GM12878 (cell line): Measurements from ENCODE around the gene ATP2A3. TPM values are rescaled to one million over a fixed set of nuclear protein-coding genes. Genes with fewer than 3 reads are reported as not detected.

Experiments
- ATAC-seq: fragments of 200-7000 bp; cut with Tn5 transposase; 3 replicates; pipeline ENCODE4 v1.9.1; 2020; ENCODE audit warnings: mild to moderate bottlenecking, moderate library complexity
- BruUV-seq: library from RNA; stranded (reverse); fragments of 400-500 nt; replicated peaks from 2 replicates; lab custom pipeline; 2021; lab: Mats Ljungman, UMichigan
- CTCF ChIA-PET: fragments of 300-600 bp; sonication (Branson Sonifier 250); formaldehyde crosslinking; extraction: SDS; loops from one replicate; lab custom pipeline; 2021; ENCODE audit warnings: inconsistent platforms; lab: Yijun Ruan, JAX
- POLR2A ChIA-PET: fragments of 350-600 bp; formaldehyde crosslinking; extraction: SDS; loops from one replicate; lab custom pipeline; 2021; ENCODE audit warnings: inconsistent platforms; lab: Charles Lee
- RAD21 ChIA-PET: fragments of 300-600 bp; sonication (Branson Sonifier 250); formaldehyde crosslinking; loops from one replicate; lab custom pipeline; 2023; ENCODE audit warnings: antibody characterized with exemption; ENCODE audit not compliant: unreplicated experiment; lab: Charles Lee
- SMC1A ChIA-PET: fragments of 300-600 bp; sonication (Branson Sonifier 250); formaldehyde crosslinking; loops from one replicate; lab custom pipeline; 2023; ENCODE audit not compliant: unreplicated experiment, uncharacterized antibody; lab: Charles Lee
- DNase-seq: peaks from one replicate; pipeline ENCODE4 v3.0.0-alpha.2; 2011; ENCODE audit warnings: low read depth, low spot score
- FAIRE-seq: peaks from 3 replicates; lab custom pipeline; 2011; peaks lifted over from hg19 to GRCh38; lab: Jason Lieb, UNC
- H2AFZ ChIP-seq: 2 replicates; pipeline ENCODE4 v1.6.0; 2011; ENCODE audit warnings: low read depth, low read length, control low read depth; ENCODE audit not compliant: control insufficient read depth
- H3K27ac ChIP-seq: 2 replicates; pipeline ENCODE4 v1.5.1; 2011; ENCODE audit warnings: control low read depth; ENCODE audit not compliant: control insufficient read depth, insufficient read depth
- H3K27me3 ChIP-seq, 2 experiments: replicated peaks in 1 of 2; 2 replicates each; pipeline versions ENCODE4 v1.6.0 to v1.6.1; 2011; ENCODE audit warnings: low read length in 1 of 2; ENCODE audit not compliant: control insufficient read depth in 2 of 2, insufficient read depth in 2 of 2
- H3K36me3 ChIP-seq, 2 experiments: 2 replicates each; pipeline ENCODE4 v1.5.1; 2011; ENCODE audit warnings: low read length in 1 of 2; ENCODE audit not compliant: control insufficient read depth in 2 of 2, insufficient read depth in 2 of 2
- H3K4me1 ChIP-seq: 2 replicates; pipeline ENCODE4 v1.6.1; 2011; ENCODE audit warnings: mild to moderate bottlenecking, low read length, moderate library complexity, mixed read lengths; ENCODE audit not compliant: control insufficient read depth, insufficient read depth
- H3K4me2 ChIP-seq: 2 replicates; pipeline ENCODE4 v1.6.0; 2011; ENCODE audit warnings: control low read depth; ENCODE audit not compliant: control insufficient read depth, insufficient read depth
- H3K4me3 ChIP-seq: fragments of 200-600 bp; sonication (generic); 2 replicates; pipeline ENCODE4 v1.5.1; 2016
- H3K79me2 ChIP-seq: 2 replicates; pipeline ENCODE4 v1.6.0; 2011; ENCODE audit warnings: low read length; ENCODE audit not compliant: control insufficient read depth, insufficient read depth
- H3K9ac ChIP-seq: 2 replicates; pipeline ENCODE4 v1.8.0; 2011; ENCODE audit warnings: low read length, control low read depth, mixed read lengths; ENCODE audit not compliant: control insufficient read depth, insufficient read depth
- H3K9me3 ChIP-seq: replicated peaks from 3 replicates; pipeline ENCODE4 v1.5.1; 2011; ENCODE audit warnings: mild to moderate bottlenecking, low read length; ENCODE audit not compliant: control insufficient read depth, insufficient read depth
- H4K20me1 ChIP-seq: 2 replicates; pipeline ENCODE4 v1.6.0; 2011; ENCODE audit not compliant: control insufficient read depth, insufficient read depth
- CBX3 ChIP-seq: fragments of 200-600 bp; sonication (generic); IDR thresholded peaks from 2 replicates; pipeline ENCODE4 v1.6.1; 2016; ENCODE audit warnings: low read depth, borderline replicate concordance
- EGR1 ChIP-seq, 2 experiments: IDR thresholded peaks; 1 replicate in 1 of 2; 2 replicates in 1 of 2; pipeline ENCODE4 v1.6.1; 2011 to 2012; ENCODE audit warnings: low read depth in 2 of 2, low read length in 2 of 2, borderline replicate concordance in 1 of 2, mild to moderate bottlenecking in 1 of 2, moderate library complexity in 1 of 2
- HDAC6 ChIP-seq: fragments of 200-600 bp; sonication (generic); IDR thresholded peaks from one replicate; pipeline ENCODE4 v1.8.0; 2017; ENCODE audit warnings: antibody characterized with exemption; ENCODE audit not compliant: unreplicated experiment
- PAX5 ChIP-seq: IDR thresholded peaks from 2 replicates; pipeline ENCODE4 v1.6.1; 2011; ENCODE audit warnings: low read depth, low read length, borderline replicate concordance
- POLR2AphosphoS2 ChIP-seq: IDR thresholded peaks from 2 replicates; pipeline ENCODE4 v1.6.1; 2011; ENCODE audit warnings: low read depth, mild to moderate bottlenecking, low read length, improper control_type of control experiment, moderate library complexity
- TARDBP ChIP-seq: IDR thresholded peaks from 2 replicates; pipeline ENCODE4 v1.6.1; 2016; ENCODE audit warnings: borderline replicate concordance
- YBX1 ChIP-seq: fragments of 450-650 bp; IDR thresholded peaks from 2 replicates; pipeline ENCODE4 v1.6.1; 2016; ENCODE audit warnings: antibody characterized with exemption
- ZNF217 ChIP-seq: fragments of 450-650 bp; IDR thresholded peaks from 2 replicates; pipeline ENCODE4 v1.6.1; 2017; ENCODE audit warnings: antibody characterized with exemption, mild to moderate bottlenecking
- WGBS: methylation state at CpG from one replicate; pipeline ENCODE4 v1.1.6; 2016; ENCODE audit warnings: low lambda C conversion rate; ENCODE audit not compliant: insufficient replicate concordance, insufficient coverage; ENCODE audit errors: missing lambda C conversion rate; 5-methylcytosine and 5-hydroxymethylcytosine counted together
- in situ Hi-C: fragments of 300-500 bp; cut with MboI; formaldehyde crosslinking; loops from 9 replicates; pipeline ENCODE4 v1.14.3; 2018; ENCODE audit warnings: mixed read lengths
- intact Hi-C: fragments of 100-400 bp; cut with micrococcal nuclease; formaldehyde crosslinking; loops from one replicate; pipeline ENCODE4 v1.14.2; 2022; ENCODE audit not compliant: unreplicated experiment
- polyA plus RNA-seq, 11 experiments: library from polyadenylated mRNA; depleted of rRNA in 4 of 11; unstranded in 6 of 11; stranded (reverse) in 5 of 11; fragments of >200 nt; fragmentation: Nextera tagmentation in 4 of 11; fragmentation: Illumina TruSeq in 1 of 11; extraction: Ambion mirVana in 4 of 11; extraction: Trizol in 1 of 11; gene quantifications; 1 replicate in 1 of 11; 2 replicates in 10 of 11; pipeline versions ENCODE4 v1.2.1 to v1.2.3, GENCODE V29; 2011 to 2016; ENCODE audit warnings: inconsistent platforms in 2 of 11, missing spikeins in 2 of 11, low read depth in 1 of 11
- total RNA-seq, 4 experiments: library from RNA; depleted of rRNA in 3 of 4; stranded (reverse); fragments of >200 nt in 3 of 4; fragmentation: Illumina TruSeq in 1 of 4; extraction: Trizol in 1 of 4; gene quantifications; 2 replicates each; pipeline versions ENCODE4 v1.2.1 to v1.2.3, GENCODE V29; 2013 to 2021
- TF ChIP-seq, protein P1 (sequence below): IDR thresholded peaks from 2 replicates; pipeline ENCODE4 v1.6.1; 2011; ENCODE audit warnings: mild to moderate bottlenecking, low read depth, low read length, moderate library complexity; ENCODE audit not compliant: insufficient replicate concordance
- TF ChIP-seq, protein P2 (sequence below): fragments of 450-650 bp; IDR thresholded peaks from 2 replicates; pipeline ENCODE4 v1.6.1; 2016; ENCODE audit warnings: mild to moderate bottlenecking, moderate library complexity, borderline replicate concordance
- TF ChIP-seq, protein P3 (sequence below): IDR thresholded peaks from 2 replicates; pipeline ENCODE4 v1.6.1; 2011; ENCODE audit warnings: borderline replicate concordance, low read depth, mild to moderate bottlenecking, moderate library complexity, low read length; ENCODE audit not compliant: insufficient read depth, poor library complexity, severe bottlenecking

Gene ATP2A3
- total and polyA plus RNA-seq, 10 of the 15 experiments (the other 5 are each of a cell fraction or from before 2014, with no cell fraction given): 1.0 to 99.2 (median 37.9) TPM

GRCh38 chr17:3977387-3977786 is 13.2 kb upstream of the ATP2A3 start:
- RAD21 ChIA-PET: no interaction called here
- BruUV-seq: no TSS peak

More at GRCh38 chr17:3977387-3977786, 13.2 kb upstream of the ATP2A3 start:
- CTCF ChIA-PET: no interaction called here
- POLR2A ChIA-PET: interaction anchor here (0.7 kb wide), 1 partner anchor 351 kb away, joined by 3 read pairs; no protein-coding TSS in a partner anchor
- no peaks in the 10 kb centered on the region for H3K36me3 ChIP-seq
- H4K20me1 ChIP-seq: no peaks in the 10 kb centered on the region
- WGBS: 50% methylated on average over 9 of the region's 9 CpGs
- DNase-seq (no peak), ATAC-seq (no peak), FAIRE-seq (no peak)
- no peaks in the 10 kb centered on the region for H3K79me2 ChIP-seq
- no peak overlapping the region for H2AFZ ChIP-seq
- in situ Hi-C loops (no loop called here), intact Hi-C loops (no loop called here)
- H3K4me2 ChIP-seq: no peak overlapping the region
- H3K27me3 ChIP-seq: no peaks in the 10 kb centered on the region
- TF ChIP-seq, protein P1, sequence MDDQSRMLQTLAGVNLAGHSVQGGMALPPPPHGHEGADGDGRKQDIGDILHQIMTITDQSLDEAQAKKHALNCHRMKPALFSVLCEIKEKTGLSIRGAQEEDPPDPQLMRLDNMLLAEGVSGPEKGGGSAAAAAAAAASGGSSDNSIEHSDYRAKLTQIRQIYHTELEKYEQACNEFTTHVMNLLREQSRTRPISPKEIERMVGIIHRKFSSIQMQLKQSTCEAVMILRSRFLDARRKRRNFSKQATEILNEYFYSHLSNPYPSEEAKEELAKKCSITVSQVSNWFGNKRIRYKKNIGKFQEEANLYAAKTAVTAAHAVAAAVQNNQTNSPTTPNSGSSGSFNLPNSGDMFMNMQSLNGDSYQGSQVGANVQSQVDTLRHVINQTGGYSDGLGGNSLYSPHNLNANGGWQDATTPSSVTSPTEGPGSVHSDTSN: no peak
- TF ChIP-seq, protein P2, sequence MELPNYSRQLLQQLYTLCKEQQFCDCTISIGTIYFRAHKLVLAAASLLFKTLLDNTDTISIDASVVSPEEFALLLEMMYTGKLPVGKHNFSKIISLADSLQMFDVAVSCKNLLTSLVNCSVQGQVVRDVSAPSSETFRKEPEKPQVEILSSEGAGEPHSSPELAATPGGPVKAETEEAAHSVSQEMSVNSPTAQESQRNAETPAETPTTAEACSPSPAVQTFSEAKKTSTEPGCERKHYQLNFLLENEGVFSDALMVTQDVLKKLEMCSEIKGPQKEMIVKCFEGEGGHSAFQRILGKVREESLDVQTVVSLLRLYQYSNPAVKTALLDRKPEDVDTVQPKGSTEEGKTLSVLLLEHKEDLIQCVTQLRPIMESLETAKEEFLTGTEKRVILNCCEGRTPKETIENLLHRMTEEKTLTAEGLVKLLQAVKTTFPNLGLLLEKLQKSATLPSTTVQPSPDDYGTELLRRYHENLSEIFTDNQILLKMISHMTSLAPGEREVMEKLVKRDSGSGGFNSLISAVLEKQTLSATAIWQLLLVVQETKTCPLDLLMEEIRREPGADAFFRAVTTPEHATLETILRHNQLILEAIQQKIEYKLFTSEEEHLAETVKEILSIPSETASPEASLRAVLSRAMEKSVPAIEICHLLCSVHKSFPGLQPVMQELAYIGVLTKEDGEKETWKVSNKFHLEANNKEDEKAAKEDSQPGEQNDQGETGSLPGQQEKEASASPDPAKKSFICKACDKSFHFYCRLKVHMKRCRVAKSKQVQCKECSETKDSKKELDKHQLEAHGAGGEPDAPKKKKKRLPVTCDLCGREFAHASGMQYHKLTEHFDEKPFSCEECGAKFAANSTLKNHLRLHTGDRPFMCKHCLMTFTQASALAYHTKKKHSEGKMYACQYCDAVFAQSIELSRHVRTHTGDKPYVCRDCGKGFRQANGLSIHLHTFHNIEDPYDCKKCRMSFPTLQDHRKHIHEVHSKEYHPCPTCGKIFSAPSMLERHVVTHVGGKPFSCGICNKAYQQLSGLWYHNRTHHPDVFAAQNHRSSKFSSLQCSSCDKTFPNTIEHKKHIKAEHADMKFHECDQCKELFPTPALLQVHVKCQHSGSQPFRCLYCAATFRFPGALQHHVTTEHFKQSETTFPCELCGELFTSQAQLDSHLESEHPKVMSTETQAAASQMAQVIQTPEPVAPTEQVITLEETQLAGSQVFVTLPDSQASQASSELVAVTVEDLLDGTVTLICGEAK: no peak
- TF ChIP-seq CBX3: no peak
- TF ChIP-seq POLR2AphosphoS2: no peak
- TF ChIP-seq PAX5: no peak
- no peak for TF ChIP-seq ZNF217
- TF ChIP-seq HDAC6: no peak
- no peak for TF ChIP-seq EGR1 (IDR thresholded peaks at IDR 0.05; ENCODE audit: borderline replicate concordance in 1 of 2, low read depth in 2 of 2, low read length in 2 of 2)
- TF ChIP-seq, protein P3, sequence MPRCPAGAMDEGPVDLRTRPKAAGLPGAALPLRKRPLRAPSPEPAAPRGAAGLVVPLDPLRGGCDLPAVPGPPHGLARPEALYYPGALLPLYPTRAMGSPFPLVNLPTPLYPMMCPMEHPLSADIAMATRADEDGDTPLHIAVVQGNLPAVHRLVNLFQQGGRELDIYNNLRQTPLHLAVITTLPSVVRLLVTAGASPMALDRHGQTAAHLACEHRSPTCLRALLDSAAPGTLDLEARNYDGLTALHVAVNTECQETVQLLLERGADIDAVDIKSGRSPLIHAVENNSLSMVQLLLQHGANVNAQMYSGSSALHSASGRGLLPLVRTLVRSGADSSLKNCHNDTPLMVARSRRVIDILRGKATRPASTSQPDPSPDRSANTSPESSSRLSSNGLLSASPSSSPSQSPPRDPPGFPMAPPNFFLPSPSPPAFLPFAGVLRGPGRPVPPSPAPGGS: no peak
- TF ChIP-seq TARDBP: no peak
- TF ChIP-seq YBX1: no peak
- SMC1A ChIA-PET: no interaction called here
- H3K9me3 ChIP-seq: peaks cover 1% of the 10 kb centered on the region; the same call in 2 of the 3 replicates
- peaks cover 8% of the 10 kb centered on the region for H3K4me1 ChIP-seq
- H3K27ac ChIP-seq: no peak overlapping the region
- no peak overlapping the region for H3K4me3 ChIP-seq
- no peak overlapping the region for H3K9ac ChIP-seq
